ENCODE data around the gene PLD4. TPM values are rescaled to one million over a fixed set of nuclear protein-coding genes. Genes with fewer than 3 reads are reported as not detected.

PLD4 gene
- total and polyA plus RNA-seq, 2 donors (not counting 1 experiment from before 2014, with no cell fraction given) = 0.17 TPM; not detected in 1

GRCh38 chr14:104928391-104929133, 3.9 kb downstream of the PLD4 start:
- no peak for TF ChIP-seq CTCF (conservative IDR thresholded peaks at IDR 0.05 in 1 of 2, IDR thresholded peaks at IDR 0.05 in 1 of 2; ENCODE audit: low read depth in 1 of 2, low read length in 2 of 2)
- no peak for TF ChIP-seq EZH2 (IDR thresholded peaks at IDR 0.05; ENCODE audit: low read length, missing control alignments)
- no peaks in the 10 kb centered on the region for H3K27me3 ChIP-seq (ENCODE audit: control insufficient read depth, insufficient read depth, low read length)
- no peak overlapping the region for H3K9ac ChIP-seq (ENCODE audit: insufficient read depth, low read length)
- DNase-seq (ENCODE audit: low read depth in 2 of 2) = no peak
- no peaks in the 10 kb centered on the region for H3K4me1 ChIP-seq (ENCODE audit: control insufficient read depth, extremely low read depth, insufficient read depth, low read length)
- no peak overlapping the region for H3K4me2 ChIP-seq (ENCODE audit: extremely low read depth, insufficient read depth, low read length)
- no peak overlapping the region for H3K27ac ChIP-seq (ENCODE audit: insufficient read depth, low read length)
- no peak overlapping the region for H2AFZ ChIP-seq (ENCODE audit: low read length)
- no peaks in the 10 kb centered on the region for H3K9me3 ChIP-seq (ENCODE audit: control insufficient read depth, insufficient read depth, low read depth, low read length)
- no peaks in the 10 kb centered on the region for H3K79me2 ChIP-seq (ENCODE audit: control insufficient read depth, insufficient read depth, low read length)
- no peak overlapping the region for H3K4me3 ChIP-seq (replicated peaks in 1 of 4; ENCODE audit: control extremely low read depth in 1 of 4, insufficient read depth in 1 of 4, low read depth in 3 of 4, low read length in 4 of 4)
- H3K36me3 ChIP-seq (ENCODE audit: control insufficient read depth, insufficient read depth, low read length) = no peaks in the 10 kb centered on the region
- H4K20me1 ChIP-seq (ENCODE audit: control insufficient read depth, extremely low read depth, insufficient read depth, low read length) = no peaks in the 10 kb centered on the region

- Histone ChIP-seq H3K79me2 (ENCODE audit: control insufficient read depth, insufficient read depth, low read length) (no peaks in the 10 kb centered on the region), H2AFZ (ENCODE audit: low read length) (no peak overlapping the region), H3K4me1 (ENCODE audit: control insufficient read depth, extremely low read depth, insufficient read depth, low read length) (no peaks in the 10 kb centered on the region), H3K36me3 (ENCODE audit: control insufficient read depth, insufficient read depth, low read length) (no peaks in the 10 kb centered on the region), H3K4me2 (ENCODE audit: extremely low read depth, insufficient read depth, low read length) (no peak overlapping the region), H3K4me3 (replicated peaks in 1 of 4; ENCODE audit: control extremely low read depth in 1 of 4, insufficient read depth in 1 of 4, low read depth in 3 of 4, low read length in 4 of 4) (no peak overlapping the region), H3K9me3 (ENCODE audit: control insufficient read depth, insufficient read depth, low read depth, low read length) (no peaks in the 10 kb centered on the region), H3K27ac (ENCODE audit: insufficient read depth, low read length) (no peak overlapping the region), H3K9ac (ENCODE audit: insufficient read depth, low read length) (no peak overlapping the region), H4K20me1 (ENCODE audit: control insufficient read depth, extremely low read depth, insufficient read depth, low read length) (no peaks in the 10 kb centered on the region), H3K27me3 (ENCODE audit: control insufficient read depth, insufficient read depth, low read length) (peaks cover 4% of the 10 kb centered on the region)
- TF ChIP-seq EZH2 (IDR thresholded peaks at IDR 0.05; ENCODE audit: low read length, missing control alignments) = no peak
- no peak for TF ChIP-seq CTCF (conservative IDR thresholded peaks at IDR 0.05 in 1 of 2, IDR thresholded peaks at IDR 0.05 in 1 of 2; ENCODE audit: low read depth in 1 of 2, low read length in 2 of 2)
- DNase-seq (ENCODE audit: low read depth in 2 of 2) = no peak
These were observed 4.9 kb downstream of the PLD4 start for GRCh38 chr14:104929268-104930230.

Data from fibroblast of lung (primary cell).